ENCODE results near the gene WDFY4. TPM values are rescaled to one million over a fixed set of nuclear protein-coding genes. Genes with fewer than 3 reads are reported as not detected.

The WDFY4 gene
- polyA plus RNA-seq, 1 donor from 2014 or later: not detected

DNA sequence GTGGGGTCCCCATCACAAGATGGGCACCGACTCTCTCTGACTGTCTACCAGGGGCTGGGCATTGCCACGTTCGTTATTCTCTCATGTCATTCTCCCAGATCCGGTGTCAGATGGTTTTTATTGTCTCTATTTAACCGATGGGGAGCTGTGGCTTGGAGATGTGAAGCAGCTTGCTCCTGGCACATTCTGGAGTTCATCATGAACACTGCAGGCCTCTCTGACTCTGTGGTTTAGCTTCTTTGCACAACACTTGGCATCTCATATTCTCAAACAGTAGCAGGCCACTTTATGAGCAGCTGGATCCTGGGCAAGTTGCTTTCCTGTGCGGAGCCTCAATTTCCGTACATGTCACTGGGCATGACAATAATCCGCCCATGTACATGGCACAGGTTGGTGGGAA, 135.1 kb downstream of the WDFY4 start:
- Histone ChIP-seq H3K36me3 (ENCODE audit: insufficient read depth, low read length) (no peaks in the 10 kb centered on the region), H3K9ac (ENCODE audit: low read length) (no peak overlapping the region), H3K4me3 (ENCODE audit: low read length) (no peak overlapping the region), H3K9me3 (ENCODE audit: low read length) (no peaks in the 10 kb centered on the region), H3K27ac (ENCODE audit: low read length) (no peak overlapping the region), H3K79me2 (replicated peaks; ENCODE audit: insufficient read depth, low read length) (no peaks in the 10 kb centered on the region), H3K27me3 (ENCODE audit: insufficient read depth, low read depth, low read length) (no peaks in the 10 kb centered on the region), H3F3A (ENCODE audit: insufficient read depth, low read length, poor library complexity, severe bottlenecking) (no peaks in the 10 kb centered on the region), H4K20me1 (ENCODE audit: insufficient read depth) (no peaks in the 10 kb centered on the region), H3K4me2 (ENCODE audit: low read length) (no peak overlapping the region), H2AFZ (ENCODE audit: low read depth, low read length) (no peak overlapping the region), H3K9me2 (ENCODE audit: insufficient read depth, low read length) (no peaks in the 10 kb centered on the region)
- no peak for TF ChIP-seq EZH2 (IDR thresholded peaks at IDR 0.05; ENCODE audit: borderline replicate concordance, insufficient read depth, low read length, poor library complexity, severe bottlenecking)
- no peak for TF ChIP-seq RAD21 (conservative IDR thresholded peaks at IDR 0.05)
- no peak for TF ChIP-seq MXI1 (conservative IDR thresholded peaks at IDR 0.05; ENCODE audit: poor library complexity, severe bottlenecking)
- TF ChIP-seq EP300 (conservative IDR thresholded peaks at IDR 0.05; ENCODE audit: poor library complexity, severe bottlenecking): no peak
- no peak for TF ChIP-seq SMC3 (conservative IDR thresholded peaks at IDR 0.05; ENCODE audit: poor library complexity)
- TF ChIP-seq CTCF (IDR thresholded peaks at IDR 0.05; ENCODE audit: poor library complexity, severe bottlenecking): no peak
- TF ChIP-seq REST (IDR thresholded peaks at IDR 0.05; ENCODE audit: borderline replicate concordance): no peak

GRCh38 chr10:48820231-48820630, 135.6 kb downstream of the WDFY4 start:
- TF ChIP-seq SMC3 (conservative IDR thresholded peaks at IDR 0.05; ENCODE audit: poor library complexity): no peak
- no peak for TF ChIP-seq RAD21 (conservative IDR thresholded peaks at IDR 0.05)
- TF ChIP-seq CTCF (IDR thresholded peaks at IDR 0.05; ENCODE audit: poor library complexity, severe bottlenecking): no peak
- no peak for TF ChIP-seq TAF1 (IDR thresholded peaks at IDR 0.05; ENCODE audit: low read depth)
- no peak for TF ChIP-seq EZH2 (IDR thresholded peaks at IDR 0.05; ENCODE audit: borderline replicate concordance, insufficient read depth, low read length, poor library complexity, severe bottlenecking)
- TF ChIP-seq REST (IDR thresholded peaks at IDR 0.05; ENCODE audit: borderline replicate concordance): no peak
- no peak for TF ChIP-seq MXI1 (conservative IDR thresholded peaks at IDR 0.05; ENCODE audit: poor library complexity, severe bottlenecking)
- TF ChIP-seq EP300 (conservative IDR thresholded peaks at IDR 0.05; ENCODE audit: poor library complexity, severe bottlenecking): no peak
- TF ChIP-seq POLR2AphosphoS5 (IDR thresholded peaks at IDR 0.05): no peak
- H4K20me1 ChIP-seq (ENCODE audit: insufficient read depth): no peaks in the 10 kb centered on the region

More at GRCh38 chr10:48820231-48820630, 135.6 kb downstream of the WDFY4 start:
- Histone ChIP-seq H3K9ac (ENCODE audit: low read length) (no peak overlapping the region), H2AFZ (ENCODE audit: low read depth, low read length) (no peak overlapping the region), H3K4me2 (ENCODE audit: low read length) (no peak overlapping the region), H3K27me3 (ENCODE audit: insufficient read depth, low read depth, low read length) (no peaks in the 10 kb centered on the region), H3K79me2 (replicated peaks; ENCODE audit: insufficient read depth, low read length) (no peaks in the 10 kb centered on the region), H3K9me3 (ENCODE audit: low read length) (no peaks in the 10 kb centered on the region), H3K4me3 (ENCODE audit: low read length) (no peak overlapping the region), H3F3A (ENCODE audit: insufficient read depth, low read length, poor library complexity, severe bottlenecking) (no peaks in the 10 kb centered on the region), H3K27ac (ENCODE audit: low read length) (no peak overlapping the region), H3K36me3 (ENCODE audit: insufficient read depth, low read length) (no peaks in the 10 kb centered on the region), H3K9me2 (ENCODE audit: insufficient read depth, low read length) (no peaks in the 10 kb centered on the region)
